HEK293 (cell line): Measurements from ENCODE around the gene TTC27.

Source experiments
- CTCF ChIA-PET: fragments of 350-600 bp; formaldehyde crosslinking; extraction: SDS; loops from one replicate; lab custom pipeline; 2021; ENCODE audit warnings: antibody characterized with exemption; lab: Yijun Ruan, JAX
- POLR2A ChIA-PET: fragments of 300-600 bp; formaldehyde crosslinking; extraction: SDS; loops from one replicate; lab custom pipeline; 2020; ENCODE audit warnings: antibody characterized with exemption, inconsistent platforms; lab: Yijun Ruan, JAX
- H3K27ac ChIP-seq: fragments of 200-500 bp; sonication (Bioruptor generic); 2 replicates; pipeline ENCODE4 v1.5.1; 2014; ENCODE audit warnings: low read depth, low read length, control low read depth, inconsistent platforms; ENCODE audit errors: extremely low read depth
- H3K36me3 ChIP-seq, 2 experiments: fragments of 200-500 bp in 1 of 2; sonication (Bioruptor generic) in 1 of 2; 1 replicate in 1 of 2; 2 replicates in 1 of 2; pipeline ENCODE4 v1.5.1; 2014 to 2017; ENCODE audit warnings: inconsistent platforms in 2 of 2, low read length in 2 of 2; ENCODE audit not compliant: control insufficient read depth in 2 of 2, insufficient read depth in 1 of 2
- H3K4me1 ChIP-seq: fragments of 200-500 bp; sonication (Bioruptor generic); 2 replicates; pipeline ENCODE4 v1.5.1; 2014; ENCODE audit warnings: mild to moderate bottlenecking, low read length, inconsistent platforms; ENCODE audit not compliant: control insufficient read depth, insufficient read depth
- H3K4me3 ChIP-seq: 2 replicates; pipeline ENCODE4 v1.5.1; 2011; ENCODE audit warnings: low read depth, mild to moderate bottlenecking, control low read depth, low read length, moderate library complexity
- H3K9me3 ChIP-seq: fragments of 200-500 bp; sonication (Bioruptor generic); 2 replicates; pipeline ENCODE4 v1.5.1; 2014; ENCODE audit warnings: low read depth, low read length, inconsistent platforms; ENCODE audit not compliant: control insufficient read depth, insufficient read depth
- EGR2 ChIP-seq: fragments of 450-650 bp; formaldehyde crosslinking; IDR thresholded peaks from 2 replicates; pipeline ENCODE4 v1.5.1; 2016; ENCODE audit warnings: low read depth, missing biosample characterization, missing genetic modification characterization
- GLIS2 ChIP-seq: fragments of 450-650 bp; formaldehyde crosslinking; IDR thresholded peaks from 2 replicates; pipeline ENCODE4 v1.5.1; 2016; ENCODE audit warnings: missing biosample characterization, missing genetic modification characterization
- HOXD13 ChIP-seq: sonication (generic); formaldehyde crosslinking; IDR thresholded peaks from 2 replicates; pipeline ENCODE4 v1.8.0; 2022; ENCODE audit warnings: missing genetic modification reagents, borderline replicate concordance
- KLF10 ChIP-seq: fragments of 450-650 bp; IDR thresholded peaks from 2 replicates; pipeline ENCODE4 v1.5.1; 2018; ENCODE audit warnings: missing biosample characterization, mild to moderate bottlenecking, missing genetic modification characterization
- SETDB1 ChIP-seq: IDR thresholded peaks from one replicate; pipeline ENCODE4 v1.6.1; 2017; ENCODE audit warnings: mild to moderate bottlenecking, low read length, moderate library complexity, mixed read lengths; ENCODE audit not compliant: insufficient read length
- TRIM28 ChIP-seq: IDR thresholded peaks from 2 replicates; pipeline ENCODE4 v1.6.1; 2011; ENCODE audit warnings: low read length, control low read depth, borderline replicate concordance
- ZBTB20 ChIP-seq: fragments of 450-650 bp; formaldehyde crosslinking; IDR thresholded peaks from 2 replicates; pipeline ENCODE4 v1.5.1; 2016; ENCODE audit warnings: missing biosample characterization, missing genetic modification characterization
- ZBTB26 ChIP-seq: fragments of 450-650 bp; formaldehyde crosslinking; optimal IDR thresholded peaks from 2 replicates; pipeline ENCODE3; 2016; ENCODE audit warnings: missing biosample characterization, mild to moderate bottlenecking, missing genetic modification characterization
- ZNF23 ChIP-seq: fragments of 450-650 bp; formaldehyde crosslinking; IDR thresholded peaks from 2 replicates; pipeline ENCODE4 v1.5.1; 2016; ENCODE audit warnings: missing biosample characterization, missing genetic modification characterization, borderline replicate concordance
- ZNF239 ChIP-seq: fragments of 450-650 bp; formaldehyde crosslinking; IDR thresholded peaks from 2 replicates; pipeline ENCODE4 v1.5.1; 2016; ENCODE audit warnings: missing biosample characterization, missing genetic modification characterization
- ZNF266 ChIP-seq: fragments of 450-650 bp; formaldehyde crosslinking; IDR thresholded peaks from 2 replicates; pipeline ENCODE4 v1.5.1; 2016; ENCODE audit warnings: missing biosample characterization, missing genetic modification characterization, low read depth
- ZNF302 ChIP-seq: fragments of 450-650 bp; formaldehyde crosslinking; IDR thresholded peaks from 2 replicates; pipeline ENCODE4 v1.5.1; 2016; ENCODE audit warnings: missing biosample characterization, missing genetic modification characterization, low read depth
- ZNF391 ChIP-seq: fragments of 450-650 bp; formaldehyde crosslinking; IDR thresholded peaks from 2 replicates; pipeline ENCODE4 v1.5.1; 2016; ENCODE audit warnings: low read depth, missing biosample characterization, missing genetic modification characterization, borderline replicate concordance
- ZNF513 ChIP-seq: fragments of 450-650 bp; IDR thresholded peaks from 2 replicates; pipeline ENCODE4 v1.5.1; 2018; ENCODE audit warnings: missing biosample characterization, missing genetic modification characterization
- ZNF549 ChIP-seq: fragments of 450-650 bp; IDR thresholded peaks from 2 replicates; pipeline ENCODE4 v1.5.1; 2018; ENCODE audit warnings: missing biosample characterization, missing genetic modification characterization, mild to moderate bottlenecking, inconsistent platforms, moderate library complexity
- ZNF555 ChIP-seq: fragments of 450-650 bp; formaldehyde crosslinking; conservative IDR thresholded peaks from 2 replicates; pipeline ENCODE4 v1.5.1; 2017; ENCODE audit warnings: missing biosample characterization, mild to moderate bottlenecking, missing genetic modification characterization, inconsistent platforms
- ZNF621 ChIP-seq: fragments of 450-650 bp; formaldehyde crosslinking; IDR thresholded peaks from 2 replicates; pipeline ENCODE4 v1.5.1; 2017; ENCODE audit warnings: missing biosample characterization, missing genetic modification characterization
- ZNF623 ChIP-seq: fragments of 450-650 bp; formaldehyde crosslinking; IDR thresholded peaks from 2 replicates; pipeline ENCODE4 v1.5.1; 2016; ENCODE audit warnings: missing biosample characterization, missing genetic modification characterization
- ZNF654 ChIP-seq: fragments of 450-650 bp; formaldehyde crosslinking; IDR thresholded peaks from 2 replicates; pipeline ENCODE4 v1.5.1; 2016; ENCODE audit warnings: low read depth, missing biosample characterization, missing genetic modification characterization
- ZNF660 ChIP-seq: fragments of 450-650 bp; IDR thresholded peaks from 2 replicates; pipeline ENCODE4 v1.5.1; 2018; ENCODE audit warnings: missing biosample characterization, mild to moderate bottlenecking, missing genetic modification characterization
- ZNF704 ChIP-seq: fragments of 450-650 bp; formaldehyde crosslinking; IDR thresholded peaks from 2 replicates; pipeline ENCODE4 v1.5.1; 2016; ENCODE audit warnings: missing biosample characterization, missing genetic modification characterization
- ZNF791 ChIP-seq: fragments of 450-650 bp; formaldehyde crosslinking; IDR thresholded peaks from 2 replicates; pipeline ENCODE4 v1.5.1; 2016; ENCODE audit warnings: missing biosample characterization, missing genetic modification characterization
- ZSCAN23 ChIP-seq: fragments of 450-650 bp; formaldehyde crosslinking; IDR thresholded peaks from 2 replicates; pipeline ENCODE4 v1.5.1; 2016; ENCODE audit warnings: missing biosample characterization, missing genetic modification characterization
- ZXDB ChIP-seq: fragments of 450-650 bp; formaldehyde crosslinking; IDR thresholded peaks from 2 replicates; pipeline ENCODE4 v1.5.1; 2016; ENCODE audit warnings: missing biosample characterization, missing genetic modification characterization
- TF ChIP-seq, protein P1 (sequence below): fragments of 450-650 bp; formaldehyde crosslinking; IDR thresholded peaks from 2 replicates; pipeline ENCODE4 v1.5.1; 2016; ENCODE audit warnings: missing biosample characterization, missing genetic modification characterization
- TF ChIP-seq, protein P2 (sequence below): fragments of 450-650 bp; formaldehyde crosslinking; IDR thresholded peaks from 2 replicates; pipeline ENCODE4 v1.5.1; 2016; ENCODE audit warnings: missing biosample characterization, missing genetic modification characterization

Gene TTC27

DNA sequence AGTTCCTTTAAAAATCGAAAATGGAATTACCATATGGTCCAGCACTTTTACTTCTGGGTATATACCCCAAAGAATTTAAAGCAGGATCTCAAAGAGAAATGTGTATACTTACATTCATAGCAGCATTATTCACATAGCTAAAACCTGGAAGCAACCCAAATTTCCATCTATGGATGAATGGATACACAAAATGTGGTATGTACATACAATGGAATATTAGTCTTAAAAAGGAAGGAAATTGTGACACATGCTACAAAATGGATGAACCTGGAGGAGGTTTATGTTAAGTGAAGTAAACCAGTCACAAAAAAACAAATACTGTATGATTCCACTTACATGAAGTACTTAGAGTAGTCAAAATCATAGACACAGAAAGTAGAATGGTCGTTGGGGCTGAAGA, 171.0 kb downstream of the TTC27 start:
- CTCF ChIA-PET, result interaction anchor here (0.5 to 0.7 kb wide), 3 partner anchors 12 to 581 kb away, joined by 3 read pairs; no protein-coding TSS in a partner anchor

DNA sequence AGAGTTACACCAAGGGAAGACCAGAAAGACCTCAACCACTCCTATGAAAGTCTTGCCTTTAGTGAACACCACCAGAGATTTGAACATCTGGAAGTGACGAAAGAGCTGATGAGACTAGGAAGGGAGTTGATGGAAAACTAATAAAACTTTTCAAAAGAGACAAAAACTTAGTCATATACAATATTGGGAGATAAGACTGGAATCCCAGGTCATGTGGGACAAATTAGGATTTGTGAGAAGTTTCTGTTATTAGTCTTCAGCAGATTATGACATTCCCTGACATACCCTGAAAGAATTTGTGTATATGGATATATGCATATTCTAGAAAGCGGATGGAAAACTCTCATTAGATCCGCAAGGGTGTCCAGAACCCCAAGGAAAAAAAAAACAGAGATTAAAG, 173.9 kb downstream of the TTC27 start:
- POLR2A ChIA-PET, result no interaction called here
- Histone ChIP-seq H3K27ac (no peak overlapping the region), H3K4me3 (no peak overlapping the region), H3K4me1 (peaks cover 7% of the 10 kb centered on the region; the same call in 1 of the 2 replicates), H3K36me3 (no peaks in the 10 kb centered on the region), H3K9me3 (no peaks in the 10 kb centered on the region)
- TF ChIP-seq ZNF266 (tag by site-specific recombination) (no peak), ZNF239 (tag by site-specific recombination) (no peak), ZNF302 (tag by site-specific recombination) (no peak), EGR2 (tag by site-specific recombination) (no peak), ZNF621 (tag by site-specific recombination) (no peak), SETDB1 (no peak), KLF10 (tag by site-specific recombination) (no peak), ZNF23 (tag by site-specific recombination) (no peak), HOXD13 (CRISPR knock-in tag) (no peak)
- TF ChIP-seq, protein P1, sequence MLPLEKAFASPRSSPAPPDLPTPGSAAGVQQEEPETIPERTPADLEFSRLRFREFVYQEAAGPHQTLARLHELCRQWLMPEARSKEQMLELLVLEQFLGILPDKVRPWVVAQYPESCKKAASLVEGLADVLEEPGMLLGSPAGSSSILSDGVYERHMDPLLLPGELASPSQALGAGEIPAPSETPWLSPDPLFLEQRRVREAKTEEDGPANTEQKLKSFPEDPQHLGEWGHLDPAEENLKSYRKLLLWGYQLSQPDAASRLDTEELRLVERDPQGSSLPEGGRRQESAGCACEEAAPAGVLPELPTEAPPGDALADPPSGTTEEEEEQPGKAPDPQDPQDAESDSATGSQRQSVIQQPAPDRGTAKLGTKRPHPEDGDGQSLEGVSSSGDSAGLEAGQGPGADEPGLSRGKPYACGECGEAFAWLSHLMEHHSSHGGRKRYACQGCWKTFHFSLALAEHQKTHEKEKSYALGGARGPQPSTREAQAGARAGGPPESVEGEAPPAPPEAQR (tag by site-specific recombination), result no peak
- CTCF ChIA-PET, result interaction anchor here (0.6 kb wide), 1 partner anchor 47 kb away, joined by 3 read pairs; no protein-coding TSS in a partner anchor

More for the DNA sequence above, 171.0 kb downstream of the TTC27 start:
- POLR2A ChIA-PET, result no interaction called here
- TF ChIP-seq ZNF623 (no peak), ZNF23 (tag by site-specific recombination) (no peak), ZNF654 (tag by site-specific recombination) (no peak), ZNF660 (no peak), ZBTB26 (no peak), ZNF391 (no peak)
- H3K36me3 ChIP-seq, result no peaks in the 10 kb centered on the region
- no peak overlapping the region for H3K27ac ChIP-seq
- no peak overlapping the region for H3K4me3 ChIP-seq
- H3K4me1 ChIP-seq, result no peaks in the 10 kb centered on the region
- no peaks in the 10 kb centered on the region for H3K9me3 ChIP-seq

DNA sequence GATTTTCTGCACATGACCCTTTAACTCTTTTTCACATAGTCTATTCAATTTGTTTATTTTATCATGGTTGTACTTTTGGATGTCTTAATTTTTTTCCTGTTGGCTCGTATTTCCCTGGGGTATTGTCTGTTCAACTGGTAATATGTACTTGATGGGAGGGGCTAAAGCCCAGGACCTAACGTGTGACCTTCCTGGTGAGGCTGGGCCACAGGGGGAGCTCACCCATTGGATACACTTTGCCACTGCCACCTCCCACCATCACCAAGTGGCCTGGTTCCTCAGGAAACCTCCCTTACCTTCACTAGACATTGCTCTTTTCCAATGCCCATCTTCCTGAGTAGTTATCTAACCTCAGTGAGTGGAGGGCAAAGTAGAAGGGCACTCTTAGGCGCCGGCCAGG, 175.0 kb downstream of the TTC27 start:
- no peak overlapping the region for H3K4me3 ChIP-seq
- no peaks in the 10 kb centered on the region for H3K36me3 ChIP-seq
- H3K27ac ChIP-seq, result no peak overlapping the region
- no peaks in the 10 kb centered on the region for H3K9me3 ChIP-seq
- ChIA-PET CTCF (no interaction called here), POLR2A (no interaction called here)
- H3K4me1 ChIP-seq, result peaks cover 7% of the 10 kb centered on the region; the same call in 1 of the 2 replicates
- no peak for TF ChIP-seq GLIS2 (tag by site-specific recombination)
- TF ChIP-seq ZNF549 (tag by site-specific recombination), result no peak
- no peak for TF ChIP-seq ZXDB (tag by site-specific recombination)
- no peak for TF ChIP-seq ZSCAN23 (tag by site-specific recombination)
- no peak for TF ChIP-seq TRIM28
- TF ChIP-seq ZNF704, result no peak
- TF ChIP-seq ZNF791 (tag by site-specific recombination), result no peak
- TF ChIP-seq, protein P2, sequence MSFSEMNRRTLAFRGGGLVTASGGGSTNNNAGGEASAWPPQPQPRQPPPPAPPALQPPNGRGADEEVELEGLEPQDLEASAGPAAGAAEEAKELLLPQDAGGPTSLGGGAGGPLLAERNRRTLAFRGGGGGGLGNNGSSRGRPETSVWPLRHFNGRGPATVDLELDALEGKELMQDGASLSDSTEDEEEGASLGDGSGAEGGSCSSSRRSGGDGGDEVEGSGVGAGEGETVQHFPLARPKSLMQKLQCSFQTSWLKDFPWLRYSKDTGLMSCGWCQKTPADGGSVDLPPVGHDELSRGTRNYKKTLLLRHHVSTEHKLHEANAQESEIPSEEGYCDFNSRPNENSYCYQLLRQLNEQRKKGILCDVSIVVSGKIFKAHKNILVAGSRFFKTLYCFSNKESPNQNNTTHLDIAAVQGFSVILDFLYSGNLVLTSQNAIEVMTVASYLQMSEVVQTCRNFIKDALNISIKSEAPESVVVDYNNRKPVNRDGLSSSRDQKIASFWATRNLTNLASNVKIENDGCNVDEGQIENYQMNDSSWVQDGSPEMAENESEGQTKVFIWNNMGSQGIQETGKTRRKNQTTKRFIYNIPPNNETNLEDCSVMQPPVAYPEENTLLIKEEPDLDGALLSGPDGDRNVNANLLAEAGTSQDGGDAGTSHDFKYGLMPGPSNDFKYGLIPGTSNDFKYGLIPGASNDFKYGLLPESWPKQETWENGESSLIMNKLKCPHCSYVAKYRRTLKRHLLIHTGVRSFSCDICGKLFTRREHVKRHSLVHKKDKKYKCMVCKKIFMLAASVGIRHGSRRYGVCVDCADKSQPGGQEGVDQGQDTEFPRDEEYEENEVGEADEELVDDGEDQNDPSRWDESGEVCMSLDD (tag by site-specific recombination), result no peak
- no peak for TF ChIP-seq ZNF555
- no peak for TF ChIP-seq ZNF621 (tag by site-specific recombination)
- no peak for TF ChIP-seq ZBTB20
- TF ChIP-seq ZNF513, result no peak
